Chondrocyte (in vitro differentiated cells): ENCODE data around the gene ZBTB8OS. TPM values are rescaled to one million over a fixed set of nuclear protein-coding genes. Genes with fewer than 3 reads are reported as not detected.

Experiments
- DNase-seq: peaks from one replicate; pipeline ENCODE4 v3.0.0; 2021; ENCODE audit warnings: mixed read lengths, low spot score
- H3K27ac Mint-ChIP-seq: one replicate; pipeline ENCODE4 v1.8.0; 2021; ENCODE audit warnings: mild to moderate bottlenecking, moderate library complexity, mixed read lengths; ENCODE audit not compliant: unreplicated experiment
- H3K27me3 Mint-ChIP-seq: 2 replicates; pipeline ENCODE4 v1.8.0; 2021; ENCODE audit warnings: low read depth, mixed read lengths
- H3K36me3 Mint-ChIP-seq: 2 replicates; pipeline ENCODE4 v1.8.0; 2021; ENCODE audit warnings: low read depth, mixed read lengths
- H3K4me1 Mint-ChIP-seq: 2 replicates; pipeline ENCODE4 v1.8.0; 2021; ENCODE audit warnings: low read depth, mild to moderate bottlenecking, mixed read lengths
- H3K4me3 Mint-ChIP-seq: one replicate; pipeline ENCODE4 v1.8.0; 2021; ENCODE audit warnings: mild to moderate bottlenecking, moderate library complexity, mixed read lengths; ENCODE audit not compliant: unreplicated experiment
- H3K9me3 Mint-ChIP-seq: 2 replicates; pipeline ENCODE4 v1.8.0; 2021; ENCODE audit warnings: low read depth, mixed read lengths
- total RNA-seq: library from RNA; stranded (reverse); gene quantifications from 3 replicates; pipeline ENCODE4 v1.2.1, GENCODE V29; 2021
- TF ChIP-seq, protein P1 (sequence below): fragments of 200-600 bp; sonication (generic); IDR thresholded peaks from 2 replicates; pipeline ENCODE4 v1.5.0; 2021; ENCODE audit warnings: antibody characterized with exemption, mild to moderate bottlenecking, moderate library complexity

ZBTB8OS gene
- total RNA-seq, 1 donor from 2014 or later, result 30.0 TPM

DNA sequence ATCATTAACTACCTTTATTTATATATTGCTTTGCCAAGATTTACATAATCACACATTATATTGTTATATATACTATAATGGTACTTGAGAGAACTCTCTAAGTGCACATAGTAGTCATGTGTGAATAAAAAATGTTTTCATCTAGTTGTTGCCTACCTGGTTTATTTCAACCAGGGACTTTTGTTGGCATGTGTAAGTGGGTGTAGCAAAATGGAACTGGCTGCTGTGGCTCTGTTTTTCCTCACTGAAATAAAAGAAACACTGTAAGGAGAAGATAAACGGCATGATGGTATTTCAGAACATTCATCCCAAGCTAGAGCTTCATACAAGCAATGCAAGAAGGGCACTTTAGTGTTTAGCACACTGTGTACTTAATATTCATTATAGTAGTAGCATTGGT lies 15.6 kb upstream of the ZBTB8OS start:
- peaks cover 2% of the 10 kb centered on the region for H3K9me3 Mint-ChIP-seq
- H3K4me3 Mint-ChIP-seq, result no peak overlapping the region
- H3K4me1 Mint-ChIP-seq, result no peaks in the 10 kb centered on the region
- DNase-seq, result no peak
- TF ChIP-seq, protein P1, sequence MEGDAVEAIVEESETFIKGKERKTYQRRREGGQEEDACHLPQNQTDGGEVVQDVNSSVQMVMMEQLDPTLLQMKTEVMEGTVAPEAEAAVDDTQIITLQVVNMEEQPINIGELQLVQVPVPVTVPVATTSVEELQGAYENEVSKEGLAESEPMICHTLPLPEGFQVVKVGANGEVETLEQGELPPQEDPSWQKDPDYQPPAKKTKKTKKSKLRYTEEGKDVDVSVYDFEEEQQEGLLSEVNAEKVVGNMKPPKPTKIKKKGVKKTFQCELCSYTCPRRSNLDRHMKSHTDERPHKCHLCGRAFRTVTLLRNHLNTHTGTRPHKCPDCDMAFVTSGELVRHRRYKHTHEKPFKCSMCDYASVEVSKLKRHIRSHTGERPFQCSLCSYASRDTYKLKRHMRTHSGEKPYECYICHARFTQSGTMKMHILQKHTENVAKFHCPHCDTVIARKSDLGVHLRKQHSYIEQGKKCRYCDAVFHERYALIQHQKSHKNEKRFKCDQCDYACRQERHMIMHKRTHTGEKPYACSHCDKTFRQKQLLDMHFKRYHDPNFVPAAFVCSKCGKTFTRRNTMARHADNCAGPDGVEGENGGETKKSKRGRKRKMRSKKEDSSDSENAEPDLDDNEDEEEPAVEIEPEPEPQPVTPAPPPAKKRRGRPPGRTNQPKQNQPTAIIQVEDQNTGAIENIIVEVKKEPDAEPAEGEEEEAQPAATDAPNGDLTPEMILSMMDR, result no peak
- no peaks in the 10 kb centered on the region for H3K27me3 Mint-ChIP-seq
- H3K27ac Mint-ChIP-seq, result no peak overlapping the region
- H3K36me3 Mint-ChIP-seq, result peaks cover 33% of the 10 kb centered on the region

DNA sequence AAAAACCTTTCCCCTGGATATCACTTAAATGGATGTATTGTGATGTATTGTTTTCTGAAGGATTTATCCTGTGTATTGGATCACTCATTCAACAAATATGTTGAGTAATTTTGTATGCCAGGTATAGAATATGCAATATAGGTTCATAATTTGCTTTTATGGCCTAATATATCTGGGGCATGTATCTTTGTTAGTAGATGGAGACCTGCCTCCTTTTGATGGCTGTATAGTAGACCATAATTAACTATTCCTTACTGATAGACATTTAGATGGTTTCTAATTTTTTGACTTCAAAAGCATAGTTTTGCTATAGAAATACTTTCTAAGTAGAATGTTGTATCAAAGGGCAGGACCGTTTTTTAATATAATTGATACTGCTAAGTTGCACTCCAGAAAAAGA lies 9.2 kb upstream of the ZBTB8OS start:
- peaks cover 47% of the 10 kb centered on the region for H3K36me3 Mint-ChIP-seq
- TF ChIP-seq, protein P1, result no peak
- no peak overlapping the region for H3K27ac Mint-ChIP-seq
- peaks cover 14% of the 10 kb centered on the region for H3K4me1 Mint-ChIP-seq
- peaks cover 2% of the 10 kb centered on the region for H3K9me3 Mint-ChIP-seq
- no peaks in the 10 kb centered on the region for H3K27me3 Mint-ChIP-seq
- no peak for DNase-seq
- H3K4me3 Mint-ChIP-seq, result no peak overlapping the region

DNA sequence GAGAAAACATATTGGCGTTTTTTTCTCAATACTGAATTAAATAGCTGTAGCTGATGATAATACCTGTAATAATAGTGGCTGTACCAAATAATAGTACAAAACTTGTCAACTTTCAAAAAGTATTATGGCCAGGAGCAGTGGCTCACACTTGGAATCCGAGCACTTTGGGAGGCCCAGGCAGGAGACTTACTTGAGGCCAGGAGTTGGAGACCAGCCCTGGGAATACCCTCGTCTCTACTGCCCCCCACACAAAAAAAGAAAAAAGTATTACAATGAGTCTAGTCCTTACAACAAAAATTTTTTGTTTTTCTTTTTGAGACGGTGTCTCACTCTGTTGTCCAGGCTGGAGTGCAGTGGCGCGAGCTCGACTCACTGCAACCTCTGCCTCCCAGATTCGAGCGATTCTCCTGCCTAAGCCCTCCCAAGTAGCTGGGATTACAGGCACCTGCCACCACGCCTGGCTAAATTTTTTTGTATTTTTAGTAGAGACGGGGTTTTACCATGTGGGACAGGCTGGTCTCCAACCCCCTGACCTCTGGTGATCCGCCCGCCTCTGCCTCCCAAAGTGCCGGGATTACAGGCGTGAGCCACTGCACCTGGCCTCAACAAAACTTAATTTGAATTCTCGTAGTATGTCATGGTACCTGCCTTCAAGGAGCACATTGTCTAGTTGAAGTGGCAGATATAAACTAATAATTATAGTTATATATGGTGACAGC lies 2.1 kb upstream of the ZBTB8OS start:
- peak; percentile 32 for DNase-seq
- H3K27me3 Mint-ChIP-seq, result no peaks in the 10 kb centered on the region
- peak overlapping the region; percentile 92 for H3K4me3 Mint-ChIP-seq
- no peaks in the 10 kb centered on the region for H3K9me3 Mint-ChIP-seq
- H3K36me3 Mint-ChIP-seq, result peaks cover 19% of the 10 kb centered on the region
- H3K4me1 Mint-ChIP-seq, result peaks cover 51% of the 10 kb centered on the region
- H3K27ac Mint-ChIP-seq, result peak overlapping the region; percentile 99
- TF ChIP-seq, protein P1, result no peak

DNA sequence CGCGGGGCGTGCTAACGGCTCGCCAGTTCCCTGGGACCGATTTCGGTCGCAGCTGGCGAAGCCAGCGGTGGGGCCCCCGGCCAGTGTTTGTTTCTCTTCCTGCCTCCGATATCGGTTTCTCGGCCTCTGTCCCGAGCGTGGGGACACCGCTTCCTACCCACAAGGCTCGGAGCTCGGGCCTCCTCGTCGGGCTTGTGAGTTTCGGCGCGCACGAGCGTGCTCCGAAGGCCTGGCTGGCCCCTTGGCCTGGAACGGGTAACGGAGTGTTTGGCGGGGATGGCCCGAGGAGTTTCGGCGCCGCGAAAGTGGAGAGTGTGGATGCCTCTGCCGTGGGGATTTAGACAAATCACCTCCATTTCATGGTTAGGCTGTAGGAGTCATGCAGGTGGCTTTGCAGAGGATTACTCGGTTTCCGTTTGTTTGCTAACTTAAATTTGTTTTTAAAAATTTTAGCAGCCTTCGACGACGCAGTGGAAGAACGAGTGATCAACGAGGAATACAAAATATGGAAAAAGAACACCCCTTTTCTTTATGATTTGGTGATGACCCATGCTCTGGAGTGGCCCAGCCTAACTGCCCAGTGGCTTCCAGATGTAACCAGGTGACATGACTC lies 1.2 kb upstream of the ZBTB8OS start:
- Mint-ChIP-seq H3K27me3 (no peaks in the 10 kb centered on the region), H3K4me3 (peak overlapping the region; percentile 92), H3K9me3 (no peaks in the 10 kb centered on the region), H3K4me1 (peaks cover 51% of the 10 kb centered on the region), H3K27ac (peak overlapping the region; percentile 99), H3K36me3 (peaks cover 11% of the 10 kb centered on the region)
- TF ChIP-seq, protein P1, result no peak
- no peak for DNase-seq

DNA sequence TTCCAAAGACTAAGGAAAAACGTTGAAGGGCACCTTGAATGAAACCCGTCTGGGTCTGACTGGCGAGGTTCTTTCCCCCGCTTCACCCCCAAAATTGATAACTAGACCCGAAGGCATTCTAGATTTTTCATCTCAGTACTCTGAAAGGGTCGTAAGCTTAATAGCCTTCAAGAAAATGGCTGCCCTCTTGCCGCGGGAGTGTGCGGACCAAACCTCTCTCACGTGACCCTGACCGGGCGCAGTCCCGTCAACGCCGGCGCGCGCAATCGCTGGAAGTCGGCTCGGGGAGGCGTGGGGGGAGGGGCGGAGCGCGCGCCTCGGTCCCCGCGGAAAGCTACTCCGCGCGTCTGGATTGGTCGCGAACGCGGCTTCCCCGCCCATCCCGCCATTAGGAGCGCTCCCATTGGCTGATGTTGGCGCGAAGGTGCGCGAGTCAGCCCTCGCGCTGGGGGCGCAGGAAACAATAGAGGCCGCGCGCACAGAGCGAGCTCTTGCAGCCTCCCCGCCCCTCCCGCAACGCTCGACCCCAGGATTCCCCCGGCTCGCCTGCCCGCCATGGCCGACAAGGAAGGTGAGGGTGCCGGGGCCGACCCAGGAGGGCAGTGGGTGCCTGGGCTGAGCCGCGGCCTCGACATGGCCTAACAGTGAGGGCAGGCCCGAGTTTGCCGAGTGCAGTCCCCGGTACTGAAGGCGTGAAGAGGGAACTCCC lies 556 bp upstream of the ZBTB8OS start, which contains the start of gene RBBP4:
Gene RBBP4 (plus strand): TSS at position 457 of the 709 bp plus-strand sequence. CDS start 99 bp downstream, at position 556.
- H3K9me3 Mint-ChIP-seq, result no peaks in the 10 kb centered on the region
- DNase-seq, result peak; percentile 98
- peaks cover 10% of the 10 kb centered on the region for H3K36me3 Mint-ChIP-seq
- peak within 1 kb of the TSS; percentile 99 for H3K27ac Mint-ChIP-seq
- no peaks in the 10 kb centered on the region for H3K27me3 Mint-ChIP-seq
- peak within 1 kb of the TSS; percentile 92 for H3K4me3 Mint-ChIP-seq
- TF ChIP-seq, protein P1, result peak; percentile 29
- peaks cover 50% of the 10 kb centered on the region for H3K4me1 Mint-ChIP-seq
